Measurements from ENCODE around the gene COQ7.
A peak's percentile ranks its signal among the peaks of the same experiment; 100 is the strongest.

Gene COQ7

GRCh38 chr16:19113577-19114358 lies 46.4 kb downstream of the COQ7 start, which contains the start of gene ITPRIPL2:
ITPRIPL2 (plus strand) TSS chr16:19113964; CDS start chr16:19114462, 498 bp downstream.
- no peak for DNase-seq

- DNase-seq: no peak
Observed at GRCh38 chr16:19114359-19115147, 47.1 kb downstream of the COQ7 start.

GRCh38 chr16:19115148-19116021 lies 48.0 kb downstream of the COQ7 start:
- no peak for DNase-seq

GRCh38 chr16:19116711-19117449 lies 49.5 kb downstream of the COQ7 start:
- no peak for DNase-seq

GRCh38 chr16:19118938-19119431 lies 51.6 kb downstream of the COQ7 start:
- peak in 1 of 2 experiments; percentile 35 for DNase-seq

- no peak for DNase-seq
Observed at GRCh38 chr16:19119564-19119963, 52.1 kb downstream of the COQ7 start.

- DNase-seq: no peak
Observed at GRCh38 chr16:19123535-19124178, 56.2 kb downstream of the COQ7 start.

GRCh38 chr16:19126300-19126699 lies 58.9 kb downstream of the COQ7 start:
- DNase-seq: no peak

GRCh38 chr16:19127205-19127604 lies 59.8 kb downstream of the COQ7 start:
- DNase-seq: no peak

GRCh38 chr16:19127674-19128131 lies 60.3 kb downstream of the COQ7 start:
- DNase-seq: no peak

GRCh38 chr16:19128454-19129200 lies 61.2 kb downstream of the COQ7 start:
- no peak for DNase-seq

Measured in stimulated activated CD4-positive, alpha-beta T cell treated with anti-CD3 and anti-CD28 coated beads, Interleukin-4, amount 100 ng/mL, for 4 hours (primary cell).